Prostate gland (tissue), 2 donors: ENCODE data around the gene GRIK5.

Experiments
- CTCF ChIP-seq, 4 experiments: fragments of 200-600 bp in 2 of 4; fragments of 450-650 bp in 2 of 4; sonication (generic) in 2 of 4; IDR thresholded peaks; 1 replicate in 3 of 4; 2 replicates in 1 of 4; pipeline ENCODE4 v1.5.1; 2016 to 2019; ENCODE audit warnings: antibody characterized with exemption in 4 of 4, mild to moderate bottlenecking in 2 of 4, moderate library complexity in 2 of 4
- POLR2A ChIP-seq: fragments of 450-650 bp; IDR thresholded peaks from one replicate; pipeline ENCODE4 v1.6.1; 2016; ENCODE audit warnings: antibody characterized with exemption, mild to moderate bottlenecking

DNA sequence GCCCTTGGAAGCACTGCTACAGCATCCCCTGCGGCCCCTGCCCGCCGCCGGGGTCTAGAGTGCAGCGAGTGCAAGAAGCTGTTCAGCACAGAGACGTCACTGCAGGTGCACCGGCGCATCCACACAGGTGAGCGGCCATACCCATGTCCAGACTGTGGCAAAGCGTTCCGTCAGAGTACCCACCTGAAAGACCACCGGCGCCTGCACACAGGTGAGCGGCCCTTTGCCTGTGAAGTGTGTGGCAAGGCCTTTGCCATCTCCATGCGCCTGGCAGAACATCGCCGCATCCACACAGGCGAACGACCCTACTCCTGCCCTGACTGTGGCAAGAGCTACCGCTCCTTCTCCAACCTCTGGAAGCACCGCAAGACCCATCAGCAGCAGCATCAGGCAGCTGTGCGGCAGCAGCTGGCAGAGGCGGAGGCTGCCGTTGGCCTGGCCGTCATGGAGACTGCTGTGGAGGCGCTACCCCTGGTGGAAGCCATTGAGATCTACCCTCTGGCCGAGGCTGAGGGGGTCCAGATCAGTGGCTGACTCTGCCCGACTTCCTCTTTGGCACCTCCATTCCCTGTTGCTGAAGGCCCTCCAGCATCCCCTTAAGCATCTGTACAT is 10.9 kb upstream of the GRIK5 start:
- TF ChIP-seq CTCF (IDR thresholded peaks at IDR 0.05) (no peak), POLR2A (no peak)
